ENCODE data around the gene UTS2R.

GRCh38 chr17:82411396-82412053 lies 40.0 kb downstream of the UTS2R start:
- TF ChIP-seq CTCF (IDR thresholded peaks at IDR 0.05; ENCODE audit: insufficient read depth, low read length) (no peak), POLR2AphosphoS5 (IDR thresholded peaks at IDR 0.05; ENCODE audit: low read depth) (no peak)

Data from HL-60 (cell line).